Measurements from ENCODE around the gene PARL.

- no peak for TF ChIP-seq CTCF (conservative IDR thresholded peaks at IDR 0.05; ENCODE audit: low read depth, low read length)
- no peak for TF ChIP-seq EZH2 (IDR thresholded peaks at IDR 0.05; ENCODE audit: borderline replicate concordance, low read depth, low read length, poor library complexity, severe bottlenecking)
Measured at GRCh38 chr3:183837390-183837789, 47.3 kb downstream of the PARL start.
